HUES6 (cell line): Measurements from ENCODE around the gene PRTG.
"Not testable (repeated sequence)": the region's sequence is repeated elsewhere in the genome, so short reads cannot be mapped to it uniquely, and the experiment has no call there.

Experiments used
- H3K27ac ChIP-seq: 2 replicates; pipeline ENCODE4 v1.7.0; 2013; ENCODE audit warnings: low read depth, mild to moderate bottlenecking, low read length, inconsistent platforms
- H3K27me3 ChIP-seq: 2 replicates; pipeline ENCODE4 v1.6.1; 2013; ENCODE audit warnings: low read length; ENCODE audit not compliant: control insufficient read depth, insufficient read depth
- H3K36me3 ChIP-seq: 2 replicates; pipeline ENCODE4 v1.6.1; 2013; ENCODE audit warnings: low read length; ENCODE audit not compliant: control insufficient read depth, insufficient read depth
- H3K4me1 ChIP-seq: 2 replicates; pipeline ENCODE4 v1.6.1; 2013; ENCODE audit warnings: low read length; ENCODE audit not compliant: control insufficient read depth, insufficient read depth
- H3K4me3 ChIP-seq: 2 replicates; pipeline ENCODE4 v1.5.1; 2013; ENCODE audit warnings: low read depth, low read length
- H3K9ac ChIP-seq: one replicate; pipeline ENCODE4 v1.6.1; 2013; ENCODE audit warnings: mild to moderate bottlenecking, low read length
- H3K9me3 ChIP-seq: 2 replicates; pipeline ENCODE4 v1.6.1; 2013; ENCODE audit warnings: low read depth, low read length; ENCODE audit not compliant: control insufficient read depth, insufficient read depth

PRTG gene

GRCh38 chr15:55774113-55774970 lies 31.4 kb upstream of the PRTG start:
- Histone ChIP-seq H3K4me3 (no peak overlapping the region), H3K27ac (no peak overlapping the region), H3K4me1 (peaks cover 12% of the 10 kb centered on the region; the same call in 1 of the 2 replicates), H3K36me3 (no peaks in the 10 kb centered on the region), H3K27me3 (no peaks in the 10 kb centered on the region), H3K9ac (no peak overlapping the region), H3K9me3 (no peaks in the 10 kb centered on the region)

DNA sequence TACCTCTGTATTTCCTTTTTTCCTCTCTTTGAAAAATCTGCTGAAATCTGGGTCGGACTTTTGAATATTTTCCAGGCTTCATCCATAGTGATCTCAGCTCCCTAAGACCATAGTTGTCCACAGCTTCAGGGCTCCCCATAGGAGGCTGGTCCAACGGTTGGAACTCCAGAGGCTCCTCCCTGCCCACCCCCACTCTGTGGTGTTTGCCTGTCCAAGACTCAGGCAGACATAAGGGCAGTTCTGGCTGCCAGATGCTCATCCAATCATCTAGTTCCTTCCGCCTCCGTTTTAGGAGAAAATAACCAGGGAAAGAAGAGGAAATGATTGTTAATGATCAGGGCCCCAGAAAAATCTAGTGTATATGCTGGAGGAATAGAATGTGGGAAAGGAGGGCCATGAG lies 27.9 kb upstream of the PRTG start:
- no peak overlapping the region for H3K27ac ChIP-seq
- no peak overlapping the region for H3K9ac ChIP-seq
- no peaks in the 10 kb centered on the region for H3K9me3 ChIP-seq
- H3K4me1 ChIP-seq: peaks cover 11% of the 10 kb centered on the region; the same call in 1 of the 2 replicates
- H3K27me3 ChIP-seq: no peaks in the 10 kb centered on the region
- H3K4me3 ChIP-seq: no peak overlapping the region
- no peaks in the 10 kb centered on the region for H3K36me3 ChIP-seq

GRCh38 chr15:55770261-55770660 lies 27.3 kb upstream of the PRTG start:
- no peaks in the 10 kb centered on the region for H3K9me3 ChIP-seq

DNA sequence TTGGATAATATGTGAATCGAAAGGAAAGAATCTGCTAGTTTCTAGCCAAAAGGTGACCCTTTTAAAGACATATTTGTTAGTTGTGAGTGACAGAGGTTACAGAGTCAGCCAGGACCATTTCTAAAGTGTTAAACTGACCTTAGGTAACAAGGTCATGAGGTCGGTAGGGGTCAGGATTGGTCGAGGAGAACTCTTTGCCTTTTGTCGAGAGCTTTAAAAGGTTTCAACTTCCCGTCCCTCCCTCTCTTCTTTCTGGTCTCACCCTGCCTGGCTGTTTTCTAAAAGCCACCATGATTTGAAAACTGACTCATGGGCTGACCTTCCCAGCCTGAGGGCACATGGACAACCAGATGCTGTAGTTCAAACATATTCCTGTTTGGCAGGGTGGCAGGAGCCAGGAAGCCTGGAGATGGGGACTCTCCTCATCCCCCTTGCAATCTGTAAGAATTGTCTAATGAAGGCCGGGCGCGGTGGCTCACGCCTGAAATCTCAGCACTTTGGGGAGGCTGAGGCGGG lies 25.8 kb upstream of the PRTG start:
- Histone ChIP-seq H3K27ac (no peak overlapping the region), H3K9me3 (no peaks in the 10 kb centered on the region), H3K9ac (no peak overlapping the region), H3K36me3 (no peaks in the 10 kb centered on the region), H3K4me3 (no peak overlapping the region), H3K4me1 (no peaks in the 10 kb centered on the region; the same call in 1 of the 2 replicates), H3K27me3 (no peaks in the 10 kb centered on the region)

More at GRCh38 chr15:55770261-55770660, 27.3 kb upstream of the PRTG start:
- H3K27me3 ChIP-seq: no peaks in the 10 kb centered on the region
- H3K9ac ChIP-seq: no peak overlapping the region
- no peak overlapping the region for H3K4me3 ChIP-seq
- peaks cover 6% of the 10 kb centered on the region; the same call in 1 of the 2 replicates for H3K4me1 ChIP-seq
- no peaks in the 10 kb centered on the region for H3K36me3 ChIP-seq
- H3K27ac ChIP-seq: no peak overlapping the region

- H3K4me1 ChIP-seq: no peaks in the 10 kb centered on the region
- H3K36me3 ChIP-seq: no peaks in the 10 kb centered on the region
- no peak overlapping the region for H3K27ac ChIP-seq
- no peaks in the 10 kb centered on the region for H3K27me3 ChIP-seq
- H3K4me3 ChIP-seq: no peak overlapping the region
- H3K9me3 ChIP-seq: no peaks in the 10 kb centered on the region
- no peak overlapping the region for H3K9ac ChIP-seq
These were observed 23.7 kb upstream of the PRTG start for GRCh38 chr15:55766676-55767075.

DNA sequence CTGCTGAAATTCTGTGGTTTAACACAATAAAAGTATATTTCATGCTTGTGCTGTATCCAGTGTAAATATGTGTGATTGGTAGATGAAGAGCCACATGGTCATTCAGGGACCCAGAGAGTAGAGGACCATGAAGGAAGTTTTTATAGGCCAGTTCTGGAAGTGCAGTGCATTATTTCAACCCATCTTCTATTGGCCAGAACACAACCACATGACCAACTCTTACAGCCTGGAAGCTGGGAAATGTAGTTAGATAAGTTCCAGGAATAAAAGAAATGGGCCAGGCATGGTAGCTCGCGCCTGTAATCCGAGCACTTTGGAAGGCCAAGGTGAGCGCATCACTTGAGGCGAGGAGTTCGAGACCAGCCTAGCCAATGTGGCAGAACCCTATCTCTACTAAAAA lies 21.4 kb upstream of the PRTG start:
- Histone ChIP-seq H3K9ac (no peak overlapping the region), H3K36me3 (no peaks in the 10 kb centered on the region), H3K27ac (no peak overlapping the region), H3K9me3 (no peaks in the 10 kb centered on the region), H3K4me3 (no peak overlapping the region), H3K4me1 (no peaks in the 10 kb centered on the region), H3K27me3 (no peaks in the 10 kb centered on the region)

DNA sequence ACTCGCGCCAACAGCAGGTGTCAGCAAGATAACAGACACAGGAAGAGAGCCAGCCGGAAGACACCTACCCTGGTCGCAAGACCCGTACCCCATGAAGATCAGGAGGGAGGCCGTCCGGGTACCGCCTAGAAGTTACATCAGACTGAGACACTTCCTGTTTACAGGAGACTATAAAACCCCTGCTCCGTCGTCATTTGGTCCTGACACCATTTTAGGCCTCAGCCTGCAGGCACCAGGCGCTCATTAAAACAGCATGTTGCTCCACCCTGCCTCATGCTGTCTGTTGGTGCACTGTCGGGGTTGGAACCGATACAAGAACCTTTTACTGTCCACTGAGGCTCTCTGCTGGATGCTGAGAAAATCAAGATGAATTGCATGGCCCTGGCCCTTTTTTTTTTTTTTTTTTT lies 15.6 kb upstream of the PRTG start:
- H3K36me3 ChIP-seq: no peaks in the 10 kb centered on the region
- H3K27me3 ChIP-seq: no peaks in the 10 kb centered on the region
- H3K27ac ChIP-seq: no peak overlapping the region
- H3K4me3 ChIP-seq: no peak overlapping the region
- peaks cover 4% of the 10 kb centered on the region; the same call in 1 of the 2 replicates for H3K4me1 ChIP-seq
- H3K9me3 ChIP-seq: no peaks in the 10 kb centered on the region
- H3K9ac ChIP-seq: no peak overlapping the region

DNA sequence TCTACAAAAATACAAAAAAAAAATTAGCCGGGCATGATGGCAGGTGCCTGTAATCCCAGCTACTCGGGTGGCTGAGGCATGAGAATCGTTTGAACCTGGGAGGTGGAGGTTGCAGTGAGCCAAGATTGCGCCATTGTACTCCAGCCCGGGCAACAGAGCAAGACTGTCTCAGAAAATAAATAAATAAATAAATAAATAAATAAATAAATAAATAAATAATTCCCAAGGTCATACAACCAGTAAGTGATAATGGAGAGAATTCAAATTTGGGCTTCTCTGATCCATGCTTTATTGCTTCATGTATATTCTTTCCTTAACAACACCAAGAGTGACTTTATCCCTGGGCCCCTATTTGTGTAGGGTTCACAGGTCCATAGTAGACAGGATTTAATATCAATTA lies 10.5 kb upstream of the PRTG start:
- not testable (repeated sequence) for H3K36me3 ChIP-seq, H3K9me3 ChIP-seq, H3K4me1 ChIP-seq, H3K4me3 ChIP-seq, H3K9ac ChIP-seq, H3K27ac ChIP-seq
- H3K27me3 ChIP-seq: peaks cover 13% of the 10 kb centered on the region

DNA sequence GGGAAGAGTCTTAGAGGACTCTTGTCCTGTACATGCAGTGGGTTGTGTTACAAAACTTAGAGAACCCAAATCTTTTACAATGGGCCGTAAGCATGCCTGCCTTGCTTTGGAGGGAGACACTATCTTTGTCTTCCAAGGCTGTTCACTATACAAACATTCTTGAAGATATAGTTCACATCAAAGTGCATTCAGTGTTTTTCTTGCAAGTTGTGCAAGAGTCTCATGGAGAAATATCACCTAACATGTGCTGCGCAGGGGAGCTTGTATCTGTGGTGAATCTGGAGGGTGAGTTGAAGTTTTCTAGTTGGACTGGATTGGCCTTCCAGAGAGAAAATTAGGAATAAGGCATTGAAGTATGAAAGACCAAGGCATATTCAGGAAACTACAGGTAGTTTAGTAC lies 7.8 kb upstream of the PRTG start:
- Histone ChIP-seq H3K27me3 (peaks cover 26% of the 10 kb centered on the region), H3K9ac (no peak overlapping the region), H3K4me1 (no peaks in the 10 kb centered on the region), H3K27ac (no peak overlapping the region), H3K36me3 (no peaks in the 10 kb centered on the region), H3K9me3 (no peaks in the 10 kb centered on the region), H3K4me3 (no peak overlapping the region)

DNA sequence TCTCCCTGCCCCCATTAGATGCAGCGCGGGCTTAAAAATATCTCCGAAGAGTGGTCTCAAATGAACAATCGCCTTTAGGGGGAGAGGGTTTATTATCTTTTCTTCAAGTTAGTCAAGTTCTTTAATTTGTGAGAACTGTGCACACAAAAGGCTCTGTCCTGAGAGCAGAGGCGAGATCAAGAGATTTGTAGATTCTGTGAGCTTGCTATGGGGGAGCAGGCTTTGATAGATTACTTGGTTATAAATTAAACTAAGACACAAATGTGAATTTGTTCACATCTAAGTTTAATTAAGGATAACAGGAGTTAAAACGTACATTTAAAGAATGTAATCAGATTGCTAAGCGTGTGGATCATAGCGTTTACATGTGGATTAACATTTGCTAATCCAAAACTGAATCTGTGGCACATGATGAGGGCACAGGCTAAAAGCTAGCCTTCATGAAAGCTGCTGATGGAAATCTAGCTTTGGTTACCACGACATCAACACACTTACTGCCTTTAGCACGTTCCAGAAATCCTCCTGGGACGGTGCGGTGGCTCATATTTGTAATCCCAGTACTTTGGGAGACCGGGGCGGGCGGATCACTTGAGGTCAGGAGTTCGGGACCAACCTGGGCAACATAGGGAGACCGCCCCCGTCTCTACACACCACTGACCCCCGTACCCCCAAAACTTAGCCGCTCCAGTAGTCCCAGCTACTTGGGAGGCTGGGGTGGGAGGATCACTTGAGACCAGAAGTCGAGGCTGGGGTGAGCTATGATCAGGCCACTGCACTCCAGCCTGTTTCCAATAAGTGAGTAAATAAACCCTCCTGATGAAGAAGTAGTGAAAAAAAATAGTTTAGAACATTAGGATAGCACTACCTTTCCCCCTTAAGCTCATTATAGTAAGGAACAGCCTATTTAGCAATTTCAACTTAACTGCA lies 1.0 kb upstream of the PRTG start:
- Histone ChIP-seq H3K9ac (peak overlapping the region; percentile 94), H3K9me3 (no peaks in the 10 kb centered on the region), H3K27ac (peak overlapping the region; percentile 40; the same call in 1 of the 2 replicates), H3K27me3 (peaks cover 85% of the 10 kb centered on the region), H3K4me3 (peak overlapping the region; percentile 72), H3K4me1 (peaks cover 29% of the 10 kb centered on the region), H3K36me3 (no peaks in the 10 kb centered on the region)
